ENCODE measurements around the gene NOL11. TPM values are rescaled to one million over a fixed set of nuclear protein-coding genes. Genes with fewer than 3 reads are reported as not detected.

Gene NOL11
- polyA plus RNA-seq, 2 of the 4 experiments (the other 2 are of a cell fraction): 79.6 to 118 TPM

- TF ChIP-seq PHF8 (IDR thresholded peaks at IDR 0.05; ENCODE audit: borderline replicate concordance, low read depth) (no peak), EHF (CRISPR knock-in tag; IDR thresholded peaks at IDR 0.05) (no peak)
Observed at GRCh38 chr17:67784364-67785121, 66.8 kb downstream of the NOL11 start (continued).

DNA sequence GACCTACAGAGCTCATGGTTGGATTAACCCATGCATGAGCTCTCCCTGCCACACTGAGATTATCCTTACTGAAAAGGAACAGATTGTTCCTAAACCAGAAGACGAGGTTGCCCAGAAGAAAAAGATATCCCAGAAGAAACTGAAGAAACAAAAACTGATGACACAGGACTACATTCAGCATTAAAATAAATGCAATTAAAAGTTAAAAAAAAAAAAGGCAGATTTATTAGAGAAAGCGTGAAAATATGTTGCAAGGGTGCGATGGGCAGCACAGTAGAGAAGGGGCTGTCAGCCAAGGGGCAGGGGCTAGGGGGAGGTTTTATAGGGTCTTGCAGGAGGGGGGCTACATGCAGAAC lies 67.4 kb downstream of the NOL11 start:
- TF ChIP-seq NR3C1 (IDR thresholded peaks at IDR 0.05) (no peak), TFCP2L1 (CRISPR knock-in tag; IDR thresholded peaks at IDR 0.05) (no peak), HOXB5 (CRISPR knock-in tag; IDR thresholded peaks at IDR 0.05) (no peak), ATOH8 (CRISPR knock-in tag; IDR thresholded peaks at IDR 0.05; ENCODE audit: low read depth) (no peak)
- TF ChIP-seq, protein P1, sequence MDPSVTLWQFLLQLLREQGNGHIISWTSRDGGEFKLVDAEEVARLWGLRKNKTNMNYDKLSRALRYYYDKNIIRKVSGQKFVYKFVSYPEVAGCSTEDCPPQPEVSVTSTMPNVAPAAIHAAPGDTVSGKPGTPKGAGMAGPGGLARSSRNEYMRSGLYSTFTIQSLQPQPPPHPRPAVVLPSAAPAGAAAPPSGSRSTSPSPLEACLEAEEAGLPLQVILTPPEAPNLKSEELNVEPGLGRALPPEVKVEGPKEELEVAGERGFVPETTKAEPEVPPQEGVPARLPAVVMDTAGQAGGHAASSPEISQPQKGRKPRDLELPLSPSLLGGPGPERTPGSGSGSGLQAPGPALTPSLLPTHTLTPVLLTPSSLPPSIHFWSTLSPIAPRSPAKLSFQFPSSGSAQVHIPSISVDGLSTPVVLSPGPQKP (IDR thresholded peaks at IDR 0.05; ENCODE audit: low read depth, low read length): no peak
- H3K4me2 ChIP-seq: no peak overlapping the region
- peaks cover 6% of the 10 kb centered on the region for H3K4me1 ChIP-seq
- 66% methylated on average over 3 of the region's 3 CpGs for WGBS (ENCODE audit: missing lambda C conversion rate)
- no peak for DNase-seq (ENCODE audit: low read depth in 1 of 2, low spot score in 1 of 2)
- FAIRE-seq: no peak
- H3K9me3 ChIP-seq: no peaks in the 10 kb centered on the region
- no peak for ATAC-seq
- H3K4me3 ChIP-seq: no peak overlapping the region
- H3K27ac ChIP-seq: no peak overlapping the region; a peak in 1 of 6 replicates
- POLR2A ChIA-PET: interaction anchor here (0.6 kb wide), 1 partner anchor 33 kb away, joined by 9 read pairs; no protein-coding TSS in a partner anchor
- CTCF ChIA-PET: no interaction called here

- H3K9me3 ChIP-seq: no peaks in the 10 kb centered on the region
- WGBS (ENCODE audit: missing lambda C conversion rate): 62% methylated on average over 5 of the region's 5 CpGs
- ChIA-PET CTCF (no interaction called here), POLR2A (interaction anchor here (0.6 kb wide), 1 partner anchor 33 kb away, joined by 9 read pairs; no protein-coding TSS in a partner anchor)
- H3K4me3 ChIP-seq: no peak overlapping the region
- DNase-seq (ENCODE audit: low read depth in 1 of 2, low spot score in 1 of 2) (no peak), FAIRE-seq (no peak), ATAC-seq (no peak)
- no peak overlapping the region; a peak in 1 of 6 replicates for H3K27ac ChIP-seq
- H3K4me2 ChIP-seq: no peak overlapping the region
- TF ChIP-seq, protein P2, sequence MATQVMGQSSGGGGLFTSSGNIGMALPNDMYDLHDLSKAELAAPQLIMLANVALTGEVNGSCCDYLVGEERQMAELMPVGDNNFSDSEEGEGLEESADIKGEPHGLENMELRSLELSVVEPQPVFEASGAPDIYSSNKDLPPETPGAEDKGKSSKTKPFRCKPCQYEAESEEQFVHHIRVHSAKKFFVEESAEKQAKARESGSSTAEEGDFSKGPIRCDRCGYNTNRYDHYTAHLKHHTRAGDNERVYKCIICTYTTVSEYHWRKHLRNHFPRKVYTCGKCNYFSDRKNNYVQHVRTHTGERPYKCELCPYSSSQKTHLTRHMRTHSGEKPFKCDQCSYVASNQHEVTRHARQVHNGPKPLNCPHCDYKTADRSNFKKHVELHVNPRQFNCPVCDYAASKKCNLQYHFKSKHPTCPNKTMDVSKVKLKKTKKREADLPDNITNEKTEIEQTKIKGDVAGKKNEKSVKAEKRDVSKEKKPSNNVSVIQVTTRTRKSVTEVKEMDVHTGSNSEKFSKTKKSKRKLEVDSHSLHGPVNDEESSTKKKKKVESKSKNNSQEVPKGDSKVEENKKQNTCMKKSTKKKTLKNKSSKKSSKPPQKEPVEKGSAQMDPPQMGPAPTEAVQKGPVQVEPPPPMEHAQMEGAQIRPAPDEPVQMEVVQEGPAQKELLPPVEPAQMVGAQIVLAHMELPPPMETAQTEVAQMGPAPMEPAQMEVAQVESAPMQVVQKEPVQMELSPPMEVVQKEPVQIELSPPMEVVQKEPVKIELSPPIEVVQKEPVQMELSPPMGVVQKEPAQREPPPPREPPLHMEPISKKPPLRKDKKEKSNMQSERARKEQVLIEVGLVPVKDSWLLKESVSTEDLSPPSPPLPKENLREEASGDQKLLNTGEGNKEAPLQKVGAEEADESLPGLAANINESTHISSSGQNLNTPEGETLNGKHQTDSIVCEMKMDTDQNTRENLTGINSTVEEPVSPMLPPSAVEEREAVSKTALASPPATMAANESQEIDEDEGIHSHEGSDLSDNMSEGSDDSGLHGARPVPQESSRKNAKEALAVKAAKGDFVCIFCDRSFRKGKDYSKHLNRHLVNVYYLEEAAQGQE (IDR thresholded peaks at IDR 0.05): no peak
- no peak for TF ChIP-seq ZNF302 (CRISPR knock-in tag; IDR thresholded peaks at IDR 0.05)
- no peak for TF ChIP-seq RARB (CRISPR knock-in tag; IDR thresholded peaks at IDR 0.05)
- TF ChIP-seq EP300 (IDR thresholded peaks at IDR 0.05): no peak
- no peak for TF ChIP-seq CHD4 (IDR thresholded peaks at IDR 0.05; ENCODE audit: borderline replicate concordance)
- TF ChIP-seq EHF (CRISPR knock-in tag; IDR thresholded peaks at IDR 0.05): no peak
- H3K4me1 ChIP-seq: peaks cover 6% of the 10 kb centered on the region
Observed at GRCh38 chr17:67785504-67785903, 67.8 kb downstream of the NOL11 start.

Small RNAs within 50 kb of the gene (small RNA-seq; reads per million reads assigned to genes)
- 0.78 to 166 (median 7.5) reads per million in 6 experiments for gene SNORA38B

Other genes with a start within 250 kb of the NOL11 start
- gene BPTF, start 107.6 kb downstream of the NOL11 start, polyA plus RNA-seq (2011; rRNA removed): 60.7 and 74.9 TPM in 2 replicates
- gene BPTF, start 107.6 kb downstream of the NOL11 start, polyA plus RNA-seq (2017; fragmentation: RNase III; extraction: RNeasy Plus Mini Kit Qiagen cat#74134 plus additional on column Dnase treatment): 26.3 to 30.0 TPM (median 29.8 TPM) in 3 replicates